ENCODE measurements around the gene LAG3.

The LAG3 gene

GRCh38 chr12:6734506-6735387, 37.6 kb upstream of the LAG3 start:
- no peak for TF ChIP-seq CTCF (IDR thresholded peaks at IDR 0.05)

GRCh38 chr12:6735448-6736191, 36.7 kb upstream of the LAG3 start:
- peak; percentile 91 for TF ChIP-seq CTCF (IDR thresholded peaks at IDR 0.05)

GRCh38 chr12:6736754-6737153, 35.6 kb upstream of the LAG3 start:
- no peak for TF ChIP-seq CTCF (IDR thresholded peaks at IDR 0.05)

GRCh38 chr12:6742834-6743233, 29.5 kb upstream of the LAG3 start:
- TF ChIP-seq CTCF (IDR thresholded peaks at IDR 0.05) = no peak

GRCh38 chr12:6745741-6746525, 26.4 kb upstream of the LAG3 start:
- TF ChIP-seq CTCF (IDR thresholded peaks at IDR 0.05) = no peak

GRCh38 chr12:6747216-6747615, 25.1 kb upstream of the LAG3 start:
- no peak for TF ChIP-seq CTCF (IDR thresholded peaks at IDR 0.05)

GRCh38 chr12:6748761-6749160, 23.6 kb upstream of the LAG3 start:
- TF ChIP-seq CTCF (IDR thresholded peaks at IDR 0.05) = no peak

Data from LNCAP (cell line).